Activated CD4-positive, alpha-beta T cell treated with anti-CD3 and anti-CD28 coated beads for 1 hour (primary cell): Measurements from ENCODE around the gene ADM2.

ENCODE experiments used
- DNase-seq: peaks from one replicate; pipeline ENCODE4 v3.0.0-alpha.2; 2020

The ADM2 gene

GRCh38 chr22:50487290-50488005 lies 6.1 kb downstream of the ADM2 start:
- DNase-seq, result no peak

GRCh38 chr22:50488006-50488677 lies 6.8 kb downstream of the ADM2 start:
- no peak for DNase-seq

- DNase-seq, result no peak
These were observed 7.5 kb downstream of the ADM2 start for GRCh38 chr22:50488886-50489285.

GRCh38 chr22:50489363-50490243 lies 8.3 kb downstream of the ADM2 start:
- no peak for DNase-seq

- no peak for DNase-seq
These were observed 9.4 kb downstream of the ADM2 start for GRCh38 chr22:50490531-50491308.

GRCh38 chr22:50497093-50497492 lies 15.8 kb downstream of the ADM2 start:
- no peak for DNase-seq

GRCh38 chr22:50498322-50498890 lies 17.1 kb downstream of the ADM2 start:
- peak; percentile 54 for DNase-seq

- no peak for DNase-seq
These were observed 19.1 kb downstream of the ADM2 start for GRCh38 chr22:50500452-50500851.

- DNase-seq, result no peak
These were observed 20.8 kb downstream of the ADM2 start for GRCh38 chr22:50502096-50502495.

GRCh38 chr22:50502628-50503474 lies 21.5 kb downstream of the ADM2 start:
- no peak for DNase-seq

- no peak for DNase-seq
These were observed 22.3 kb downstream of the ADM2 start for GRCh38 chr22:50503475-50504145.

- DNase-seq, result no peak
These were observed 23.2 kb downstream of the ADM2 start for GRCh38 chr22:50504369-50505211.

GRCh38 chr22:50505276-50505775 lies 24.0 kb downstream of the ADM2 start:
- DNase-seq, result no peak

GRCh38 chr22:50505776-50506610 lies 24.6 kb downstream of the ADM2 start:
- DNase-seq, result no peak

GRCh38 chr22:50506611-50507420 lies 25.5 kb downstream of the ADM2 start:
- DNase-seq, result no peak

- DNase-seq, result peak; percentile 92
These were observed 26.2 kb downstream of the ADM2 start, which contains the start of gene LMF2 for GRCh38 chr22:50507421-50507990. Gene LMF2, minus strand, starts transcription at chr22:50507702. Its CDS starts 27 bp downstream, at chr22:50507675.
